Activated CD4-positive, alpha-beta T cell treated with anti-CD3 and anti-CD28 coated beads for 48 hours (primary cell): ENCODE data around the gene CDH13.
A peak's percentile ranks its signal among the peaks of the same experiment; 100 is the strongest.

ENCODE experiments used
- DNase-seq: peaks from one replicate; pipeline ENCODE4 v3.0.0-alpha.2; 2020

Gene CDH13

GRCh38 chr16:83470416-83470815 is 843.6 kb downstream of the CDH13 start:
- no peak for DNase-seq

GRCh38 chr16:83472776-83473501 is 846.2 kb downstream of the CDH13 start:
- DNase-seq: no peak

- DNase-seq: no peak
Measured at GRCh38 chr16:83473926-83474650, 847.3 kb downstream of the CDH13 start.

GRCh38 chr16:83475108-83475507 is 848.3 kb downstream of the CDH13 start:
- no peak for DNase-seq

- no peak for DNase-seq
Measured at GRCh38 chr16:83481589-83481988, 854.8 kb downstream of the CDH13 start.

GRCh38 chr16:83482545-83483162 is 855.9 kb downstream of the CDH13 start:
- no peak for DNase-seq

GRCh38 chr16:83490073-83490472 is 863.3 kb downstream of the CDH13 start:
- no peak for DNase-seq

GRCh38 chr16:83494459-83494858 is 867.7 kb downstream of the CDH13 start:
- DNase-seq: no peak

GRCh38 chr16:83501481-83501880 is 874.7 kb downstream of the CDH13 start:
- no peak for DNase-seq

- DNase-seq: no peak
Measured at GRCh38 chr16:83508295-83508694, 881.5 kb downstream of the CDH13 start.

- DNase-seq: no peak
Measured at GRCh38 chr16:83509316-83509715, 882.5 kb downstream of the CDH13 start.

- DNase-seq: no peak
Measured at GRCh38 chr16:83510906-83511305, 884.1 kb downstream of the CDH13 start.

GRCh38 chr16:83513008-83513755 is 886.4 kb downstream of the CDH13 start:
- peak; percentile 10 for DNase-seq

GRCh38 chr16:83515395-83515794 is 888.6 kb downstream of the CDH13 start:
- no peak for DNase-seq

GRCh38 chr16:83516931-83517330 is 890.2 kb downstream of the CDH13 start:
- DNase-seq: no peak

GRCh38 chr16:83517398-83517797 is 890.6 kb downstream of the CDH13 start:
- no peak for DNase-seq

GRCh38 chr16:83520596-83520995 is 893.8 kb downstream of the CDH13 start:
- DNase-seq: no peak

GRCh38 chr16:83530293-83530692 is 903.5 kb downstream of the CDH13 start:
- no peak for DNase-seq

GRCh38 chr16:83532634-83533033 is 905.9 kb downstream of the CDH13 start:
- no peak for DNase-seq

- DNase-seq: peak; percentile 3
Measured at GRCh38 chr16:83533193-83533592, 906.4 kb downstream of the CDH13 start.

GRCh38 chr16:83538707-83539106 is 911.9 kb downstream of the CDH13 start:
- DNase-seq: no peak

- no peak for DNase-seq
Measured at GRCh38 chr16:83539736-83540490, 913.1 kb downstream of the CDH13 start.

GRCh38 chr16:83541231-83541630 is 914.5 kb downstream of the CDH13 start:
- no peak for DNase-seq
